Stimulated activated naive CD8-positive, alpha-beta T cell treated with anti-CD3 and anti-CD28 coated beads, Interleukin-15, Interleukin-2, amounts not matched to agents 100 U/mL and 50 U/mL, for 24 hours (primary cell): Measurements from ENCODE around the gene METTL9.
"Not testable (repeated sequence)": the region's sequence is repeated elsewhere in the genome, so short reads cannot be mapped to it uniquely, and the experiment has no call there.

ENCODE experiments used
- ATAC-seq: fragments of 150-1000 bp; cut with Tn5 transposase; one replicate; pipeline ENCODE4 v1.10.0; 2021
- DNase-seq: peaks from one replicate; pipeline ENCODE4 v3.0.0; 2021

METTL9 gene

GRCh38 chr16:21573506-21573905 lies 25.9 kb upstream of the METTL9 start:
- not testable (repeated sequence) for ATAC-seq, DNase-seq

- ATAC-seq (no peak), DNase-seq (no peak)
Observed at GRCh38 chr16:21574372-21574771, 25.0 kb upstream of the METTL9 start.

GRCh38 chr16:21576323-21576722 lies 23.1 kb upstream of the METTL9 start:
- not testable (repeated sequence) for ATAC-seq

GRCh38 chr16:21577487-21577886 lies 21.9 kb upstream of the METTL9 start:
- ATAC-seq, DNase-seq: not testable (repeated sequence)

More at GRCh38 chr16:21576323-21576722, 23.1 kb upstream of the METTL9 start:
- DNase-seq, result not testable (repeated sequence)

- DNase-seq, ATAC-seq: not testable (repeated sequence)
Observed at GRCh38 chr16:21578311-21578710, 21.1 kb upstream of the METTL9 start.

GRCh38 chr16:21580131-21580530 lies 19.2 kb upstream of the METTL9 start:
- ATAC-seq, DNase-seq: not testable (repeated sequence)

GRCh38 chr16:21580807-21581206 lies 18.6 kb upstream of the METTL9 start:
- ATAC-seq, result no peak
- no peak for DNase-seq

- DNase-seq (no peak), ATAC-seq (no peak)
Observed at GRCh38 chr16:21584817-21585216, 14.6 kb upstream of the METTL9 start.

- not testable (repeated sequence) for DNase-seq, ATAC-seq
Observed at GRCh38 chr16:21588593-21588992, 10.8 kb upstream of the METTL9 start.

- no peak for DNase-seq
Observed at GRCh38 chr16:21589551-21589950, 9.8 kb upstream of the METTL9 start.

GRCh38 chr16:21590287-21590686 lies 9.1 kb upstream of the METTL9 start:
- ATAC-seq (no peak), DNase-seq (no peak)

More at GRCh38 chr16:21589551-21589950, 9.8 kb upstream of the METTL9 start:
- no peak for ATAC-seq

GRCh38 chr16:21590796-21591195 lies 8.6 kb upstream of the METTL9 start:
- DNase-seq (no peak), ATAC-seq (no peak)

- no peak for ATAC-seq
- no peak for DNase-seq
Observed at GRCh38 chr16:21592191-21592590, 7.2 kb upstream of the METTL9 start.

- DNase-seq (no peak), ATAC-seq (no peak)
Observed at GRCh38 chr16:21593530-21594289, 5.7 kb upstream of the METTL9 start.

- DNase-seq, result no peak
- no peak for ATAC-seq
Observed at GRCh38 chr16:21597561-21598030, 1.8 kb upstream of the METTL9 start.

- no peak for ATAC-seq
- DNase-seq, result no peak
Observed at GRCh38 chr16:21598206-21598605, 1.2 kb upstream of the METTL9 start.

- DNase-seq (no peak), ATAC-seq (no peak)
Observed at GRCh38 chr16:21598701-21599121, 666 bp upstream of the METTL9 start.

GRCh38 chr16:21600031-21600773 lies 825 bp downstream of the METTL9 start:
- ATAC-seq (peak; percentile 6), DNase-seq (no peak)

GRCh38 chr16:21602785-21603184 lies 3.4 kb downstream of the METTL9 start:
- DNase-seq (no peak), ATAC-seq (no peak)

- no peak for DNase-seq
Observed at GRCh38 chr16:21603928-21604327, 4.6 kb downstream of the METTL9 start.

GRCh38 chr16:21605848-21606247 lies 6.5 kb downstream of the METTL9 start:
- DNase-seq, ATAC-seq: not testable (repeated sequence)

More at GRCh38 chr16:21603928-21604327, 4.6 kb downstream of the METTL9 start:
- ATAC-seq, result no peak

GRCh38 chr16:21608639-21609328 lies 9.4 kb downstream of the METTL9 start:
- ATAC-seq (no peak), DNase-seq (peak; percentile 19)
